Activated B cell treated with CpG ODN at 0.5 μM for 24 hours (primary cell): ENCODE data around the gene RAB11FIP4. TPM values are rescaled to one million over a fixed set of nuclear protein-coding genes. Genes with fewer than 3 reads are reported as not detected.

Experiments used
- ATAC-seq: fragments of 200-7000 bp; cut with Tn5 transposase; one replicate; pipeline ENCODE4 v1.10.0; 2021; ENCODE audit warnings: low read depth, mild to moderate bottlenecking, moderate library complexity
- CTCF ChIA-PET: fragments of 350-600 bp; sonication (Branson Sonifier 250); formaldehyde crosslinking; loops from one replicate; lab custom pipeline; 2021; ENCODE audit warnings: antibody characterized with exemption; lab: Charles Lee
- POLR2A ChIA-PET: fragments of 350-600 bp; sonication (Branson Sonifier 250); formaldehyde crosslinking; loops from one replicate; lab custom pipeline; 2021; ENCODE audit warnings: antibody characterized with exemption; lab: Charles Lee
- DNase-seq: peaks from one replicate; pipeline ENCODE4 v3.0.0; 2022
- H3K27ac Mint-ChIP-seq: one replicate; pipeline ENCODE4 v1.8.0; 2020; ENCODE audit warnings: mixed read lengths
- H3K27me3 Mint-ChIP-seq: one replicate; pipeline ENCODE4 v1.8.0; 2021; ENCODE audit warnings: mixed read lengths
- H3K36me3 Mint-ChIP-seq: one replicate; pipeline ENCODE4 v1.8.0; 2021; ENCODE audit warnings: low read depth, mixed read lengths
- H3K4me1 Mint-ChIP-seq: one replicate; pipeline ENCODE4 v1.8.0; 2021; ENCODE audit warnings: mixed read lengths
- H3K4me3 Mint-ChIP-seq: one replicate; pipeline ENCODE4 v1.8.0; 2020; ENCODE audit warnings: mild to moderate bottlenecking, mixed read lengths
- H3K9me3 Mint-ChIP-seq: one replicate; pipeline ENCODE4 v1.8.0; 2020; ENCODE audit warnings: mixed read lengths
- intact Hi-C: fragments of 100-400 bp; cut with micrococcal nuclease; formaldehyde crosslinking; loops from one replicate; pipeline ENCODE4 v1.15.1; 2024
- total RNA-seq: library from RNA; stranded (reverse); gene quantifications from 2 replicates; pipeline ENCODE4 v1.2.3, GENCODE V29; 2022
- TF ChIP-seq, protein P1 (sequence below): fragments of 200-600 bp; IDR thresholded peaks from one replicate; pipeline ENCODE4 v1.8.0; 2022; ENCODE audit warnings: antibody characterized with exemption, mild to moderate bottlenecking

The RAB11FIP4 gene
- total RNA-seq, 1 donor from 2014 or later = 43.2 TPM

DNA sequence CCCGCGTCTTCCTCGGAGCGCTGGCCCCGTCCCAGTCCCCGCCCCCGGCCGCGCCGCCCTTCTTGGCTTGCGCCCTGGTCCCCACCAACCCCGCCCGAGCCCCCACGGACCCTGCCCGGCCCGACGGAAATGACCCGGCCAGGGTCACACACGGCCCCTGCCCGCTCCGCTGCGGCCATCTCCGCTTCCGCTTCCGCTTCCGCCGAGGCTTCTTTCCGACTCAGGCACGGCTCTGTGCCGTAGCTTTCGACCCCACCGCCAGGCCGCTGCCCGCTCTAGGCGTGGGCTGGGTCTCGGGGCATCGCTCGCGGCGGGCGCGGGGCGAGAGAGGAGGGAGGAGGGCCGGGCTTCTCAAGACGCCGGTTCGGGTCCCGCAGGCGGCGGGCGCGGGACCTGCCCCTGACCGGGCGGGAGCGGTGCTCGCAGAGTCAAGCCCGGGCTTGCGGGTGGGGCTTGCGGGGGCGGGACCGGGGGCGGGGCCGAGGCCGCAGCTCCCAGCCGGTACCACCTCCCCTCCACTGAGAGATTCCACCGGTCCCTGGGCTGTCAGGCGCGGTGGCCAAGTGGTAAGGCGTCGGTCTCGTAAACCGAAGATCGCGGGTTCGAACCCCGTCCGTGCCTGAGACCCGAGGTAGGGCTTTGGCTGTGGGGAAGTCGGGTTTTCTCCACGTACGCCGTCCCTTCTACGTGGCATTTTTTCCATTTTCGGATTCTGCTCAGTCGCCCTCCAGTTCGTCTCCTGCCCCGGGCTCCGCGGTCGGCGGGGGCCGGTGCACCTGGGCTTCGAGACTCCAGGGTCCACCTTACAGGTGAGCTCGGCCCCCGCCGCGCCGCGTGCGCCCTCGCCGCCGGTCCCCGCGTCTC, 158.3 kb downstream of the RAB11FIP4 start:
- ATAC-seq (peak; percentile 82), DNase-seq (peak; percentile 90)
- TF ChIP-seq, protein P1, sequence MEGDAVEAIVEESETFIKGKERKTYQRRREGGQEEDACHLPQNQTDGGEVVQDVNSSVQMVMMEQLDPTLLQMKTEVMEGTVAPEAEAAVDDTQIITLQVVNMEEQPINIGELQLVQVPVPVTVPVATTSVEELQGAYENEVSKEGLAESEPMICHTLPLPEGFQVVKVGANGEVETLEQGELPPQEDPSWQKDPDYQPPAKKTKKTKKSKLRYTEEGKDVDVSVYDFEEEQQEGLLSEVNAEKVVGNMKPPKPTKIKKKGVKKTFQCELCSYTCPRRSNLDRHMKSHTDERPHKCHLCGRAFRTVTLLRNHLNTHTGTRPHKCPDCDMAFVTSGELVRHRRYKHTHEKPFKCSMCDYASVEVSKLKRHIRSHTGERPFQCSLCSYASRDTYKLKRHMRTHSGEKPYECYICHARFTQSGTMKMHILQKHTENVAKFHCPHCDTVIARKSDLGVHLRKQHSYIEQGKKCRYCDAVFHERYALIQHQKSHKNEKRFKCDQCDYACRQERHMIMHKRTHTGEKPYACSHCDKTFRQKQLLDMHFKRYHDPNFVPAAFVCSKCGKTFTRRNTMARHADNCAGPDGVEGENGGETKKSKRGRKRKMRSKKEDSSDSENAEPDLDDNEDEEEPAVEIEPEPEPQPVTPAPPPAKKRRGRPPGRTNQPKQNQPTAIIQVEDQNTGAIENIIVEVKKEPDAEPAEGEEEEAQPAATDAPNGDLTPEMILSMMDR = no peak
- Mint-ChIP-seq H3K9me3 (no peaks in the 10 kb centered on the region), H3K27me3 (no peaks in the 10 kb centered on the region), H3K4me1 (peaks cover 25% of the 10 kb centered on the region), H3K36me3 (peaks cover 8% of the 10 kb centered on the region), H3K27ac (peak overlapping the region; percentile 90), H3K4me3 (peak overlapping the region; percentile 88)
- ChIA-PET CTCF (interaction anchor here (1.6 kb wide), 1 partner anchor 112 kb away, joined by 5 read pairs; no protein-coding TSS in a partner anchor), POLR2A (interaction anchor here (0.6 to 8.7 kb wide), 20 partner anchors 9 to 1623 kb away, joined by 3 to 192 read pairs (median 3); no protein-coding TSS in a partner anchor)
- intact Hi-C loops = loop anchor here (1.0 to 2.0 kb wide), 4 partner anchors 9 to 293 kb away; no protein-coding TSS in a partner anchor

DNA sequence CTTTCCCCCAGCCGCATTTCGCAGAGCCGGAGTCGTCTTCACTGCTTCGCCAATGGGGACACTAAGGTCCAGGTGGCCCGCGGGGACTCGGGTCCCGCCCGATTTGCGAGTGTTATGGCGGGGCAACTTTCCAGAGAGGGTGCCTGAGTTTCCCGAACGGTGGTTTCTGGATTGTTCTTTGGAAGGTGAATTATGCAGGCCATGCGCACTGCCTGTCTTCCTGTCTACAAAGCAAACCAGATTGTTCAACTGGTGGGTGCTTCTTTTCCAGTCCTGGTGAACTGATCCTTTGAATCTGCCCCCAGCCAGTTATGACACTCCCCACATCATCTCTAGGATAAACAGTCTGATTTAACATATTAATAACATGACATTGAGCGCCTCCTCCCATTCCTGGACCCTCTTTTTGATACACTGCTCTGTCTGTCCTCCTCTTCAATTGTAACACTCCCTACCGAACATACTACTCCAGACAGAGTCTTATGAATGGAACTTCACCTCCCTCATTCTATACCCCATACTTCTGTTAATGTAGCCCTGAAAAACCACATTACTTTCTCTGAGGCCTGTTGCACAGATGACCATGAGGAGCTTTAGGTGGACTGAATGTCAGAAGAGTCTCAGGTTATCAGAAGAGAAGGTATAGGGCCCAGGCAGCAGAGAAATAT, 159.0 kb downstream of the RAB11FIP4 start:
- Mint-ChIP-seq H3K36me3 (peaks cover 8% of the 10 kb centered on the region), H3K4me1 (peaks cover 31% of the 10 kb centered on the region), H3K9me3 (no peaks in the 10 kb centered on the region), H3K27me3 (no peaks in the 10 kb centered on the region), H3K4me3 (peak overlapping the region; percentile 88), H3K27ac (peak overlapping the region; percentile 90)
- ChIA-PET CTCF (interaction anchor here (1.6 kb wide), 1 partner anchor 113 kb away, joined by 5 read pairs; no protein-coding TSS in a partner anchor), POLR2A (interaction anchor here (0.6 to 8.7 kb wide), 16 partner anchors 8 to 1399 kb away, joined by 3 to 192 read pairs (median 4); no protein-coding TSS in a partner anchor)
- TF ChIP-seq, protein P1 = no peak
- ATAC-seq (no peak), DNase-seq (no peak)
- intact Hi-C loops = loop anchor here (1.0 kb wide), 1 partner anchor 8 kb away; no protein-coding TSS in a partner anchor

DNA sequence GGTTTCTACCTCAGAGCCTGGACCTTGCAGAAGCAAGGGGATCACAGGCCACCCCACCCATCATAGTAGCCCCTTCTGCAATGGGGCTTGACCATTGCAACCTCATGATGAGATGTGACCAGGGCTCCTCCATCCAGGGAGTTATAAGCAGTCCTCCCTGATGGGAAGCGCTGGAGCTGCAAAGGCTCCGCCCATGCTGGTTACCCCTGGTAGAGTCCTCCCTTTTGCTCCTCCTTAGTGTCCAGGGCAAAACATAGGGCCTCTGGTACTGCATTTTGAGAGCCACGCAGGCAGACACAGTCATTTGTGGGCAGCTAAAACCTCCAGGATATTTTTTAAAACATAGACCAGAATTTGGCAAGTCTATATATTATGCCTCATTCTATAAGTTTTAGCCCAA, 161.1 kb downstream of the RAB11FIP4 start:
- no peak overlapping the region for H3K27ac Mint-ChIP-seq
- no peaks in the 10 kb centered on the region for H3K9me3 Mint-ChIP-seq
- H3K27me3 Mint-ChIP-seq = no peaks in the 10 kb centered on the region
- peaks cover 32% of the 10 kb centered on the region for H3K4me1 Mint-ChIP-seq
- ChIA-PET POLR2A (interaction anchor here (8.7 kb wide), 1 partner anchor 15 kb away, joined by 192 read pairs; no protein-coding TSS in a partner anchor), CTCF (interaction anchor here (1.1 kb wide), 1 partner anchor 290 kb away, joined by 3 read pairs; no protein-coding TSS in a partner anchor)
- no peak overlapping the region for H3K4me3 Mint-ChIP-seq
- ATAC-seq (no peak), DNase-seq (no peak)
- intact Hi-C loops = no loop called here
- H3K36me3 Mint-ChIP-seq = peaks cover 8% of the 10 kb centered on the region
- TF ChIP-seq, protein P1 = no peak

DNA sequence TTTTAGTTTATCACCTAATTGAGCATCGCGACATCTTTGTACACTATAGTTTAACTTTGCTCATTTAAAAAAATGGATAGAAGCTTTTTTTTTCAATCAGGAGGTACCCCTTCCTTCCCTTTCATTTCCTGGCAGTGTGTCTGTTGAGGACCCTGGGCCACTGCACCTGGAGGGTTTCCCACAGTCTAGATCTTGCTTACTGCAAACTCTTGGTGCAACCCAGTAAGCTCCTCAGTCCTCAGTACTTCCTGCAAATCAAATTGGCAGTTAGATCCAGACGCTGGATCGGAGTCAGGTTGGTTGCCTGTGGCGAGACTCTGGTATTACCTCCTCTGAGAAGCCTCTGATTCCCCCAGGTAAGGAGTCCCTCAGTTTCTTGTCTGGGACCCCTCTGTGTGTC, 162.0 kb downstream of the RAB11FIP4 start:
- no peak overlapping the region for H3K4me3 Mint-ChIP-seq
- CTCF ChIA-PET = interaction anchor here (1.2 kb wide), 1 partner anchor 348 kb away, joined by 3 read pairs; the partner anchor contains the start of gene UTP6
- H3K27me3 Mint-ChIP-seq = no peaks in the 10 kb centered on the region

More for the DNA sequence above, 162.0 kb downstream of the RAB11FIP4 start:
- Mint-ChIP-seq H3K4me1 (peaks cover 28% of the 10 kb centered on the region), H3K27ac (no peak overlapping the region), H3K9me3 (no peaks in the 10 kb centered on the region), H3K36me3 (peaks cover 8% of the 10 kb centered on the region)
- ATAC-seq (no peak), DNase-seq (no peak)
- intact Hi-C loops = no loop called here
- TF ChIP-seq, protein P1 = no peak
- POLR2A ChIA-PET = interaction anchor here (8.7 kb wide), 1 partner anchor 16 kb away, joined by 192 read pairs; no protein-coding TSS in a partner anchor
